ENCODE measurements around the gene USP32. TPM values are rescaled to one million over a fixed set of nuclear protein-coding genes. Genes with fewer than 3 reads are reported as not detected.
A peak's percentile ranks its signal among the peaks of the same experiment; 100 is the strongest.

USP32 gene
- polyA plus RNA-seq, 1 experiment: 23.8 TPM

- CTCF ChIA-PET: interaction anchor here (1.1 kb wide), 1 partner anchor 10 kb away, joined by 3 read pairs; no protein-coding TSS in a partner anchor
- POLR2A ChIA-PET: no interaction called here
- Histone ChIP-seq H3K27me3 (ENCODE audit: control insufficient read depth, insufficient read depth, low read length) (no peaks in the 10 kb centered on the region), H3K36me3 (ENCODE audit: control insufficient read depth, insufficient read depth, low read length) (no peaks in the 10 kb centered on the region), H3K4me3 (ENCODE audit: low read depth, low read length) (no peak overlapping the region)
- no peak for DNase-seq (ENCODE audit: low read depth)
- no peak for TF ChIP-seq CTCF (IDR thresholded peaks at IDR 0.05; ENCODE audit: insufficient read depth, low read depth, low read length)
Observed at GRCh38 chr17:60129164-60129563, 262.8 kb downstream of the USP32 start.

Small RNAs within 50 kb of the gene (small RNA-seq; reads per million reads assigned to genes)
- 21.9 reads per million, percentile 84 among the genes with 10 or more reads in this experiment for gene SCARNA20 (ENCODE audit: insufficient read length, low read depth, low replicate concordance)

Other genes with a start within 250 kb of the USP32 start
- not detected in 2 replicates for gene CA4, start 242.2 kb downstream of the USP32 start, polyA plus RNA-seq (2011; rRNA removed)
- not detected in 2 replicates for gene CHCT1, start 30.4 kb upstream of the USP32 start, polyA plus RNA-seq (2011; rRNA removed)
- 14.8 and 24.8 TPM in 2 replicates for gene APPBP2, start 134.1 kb upstream of the USP32 start, polyA plus RNA-seq (2011; rRNA removed)
- gene PPM1D, start 208.1 kb upstream of the USP32 start, polyA plus RNA-seq (2011; rRNA removed): 4.2 and 7.4 TPM in 2 replicates